Cardiac fibroblast (primary cell): Measurements from ENCODE around the gene ITPRIP.
A peak's percentile ranks its signal among the peaks of the same experiment; 100 is the strongest.

Experiments
- DNase-seq, 2 donors: peaks; one replicate each; pipeline versions ENCODE4 v3.0.0 to v3.0.0-alpha.2; 2010; ENCODE audit warnings: low read depth in 2 of 2
- H3K4me3 ChIP-seq, 2 donors: replicated peaks in 1 of 2; 1 replicate in 1 of 2; 2 replicates in 1 of 2; pipeline ENCODE4 v1.5.1; 2011; ENCODE audit warnings: low read depth in 2 of 2, low read length in 2 of 2, mild to moderate bottlenecking in 2 of 2, moderate library complexity in 1 of 2
- CTCF ChIP-seq: IDR thresholded peaks from one replicate; pipeline ENCODE4 v1.5.1; 2011; ENCODE audit warnings: low read depth, mild to moderate bottlenecking, low read length, inconsistent platforms

Gene ITPRIP

GRCh38 chr10:104301907-104302690, 36.2 kb downstream of the ITPRIP start:
- peak; percentile 34 for TF ChIP-seq CTCF
- peak in 1 of 2 donors; percentile 66 for DNase-seq
- no peak overlapping the region for H3K4me3 ChIP-seq

GRCh38 chr10:104300736-104301292, 37.5 kb downstream of the ITPRIP start:
- DNase-seq: peak; percentile 96 to 99
- peak overlapping the region in 1 of 2 donors; percentile 38 for H3K4me3 ChIP-seq
- TF ChIP-seq CTCF: no peak

- no peak for TF ChIP-seq CTCF
- peak overlapping the region; percentile 2 to 44 for H3K4me3 ChIP-seq
- peak; percentile 99 to 100 for DNase-seq
These were observed 38.1 kb downstream of the ITPRIP start for GRCh38 chr10:104300002-104300735.

- DNase-seq: peak; percentile 94 to 95
- no peak for TF ChIP-seq CTCF
- peak overlapping the region; percentile 13 to 44 for H3K4me3 ChIP-seq
These were observed 39.0 kb downstream of the ITPRIP start for GRCh38 chr10:104299031-104299904.

- peak in 1 of 2 donors; percentile 74 for DNase-seq
These were observed 40.3 kb downstream of the ITPRIP start for GRCh38 chr10:104297697-104298660.

More at GRCh38 chr10:104297697-104298660, 40.3 kb downstream of the ITPRIP start:
- H3K4me3 ChIP-seq: peak overlapping the region in 1 of 2 donors; percentile 44
- TF ChIP-seq CTCF: peak; percentile 73
